ENCODE data around the gene NXN.

Gene NXN

GRCh38 chr17:962670-963069 lies 16.9 kb downstream of the NXN start:
- TF ChIP-seq CTCF (IDR thresholded peaks at IDR 0.05; ENCODE audit: low read depth, low read length, missing control alignments), result no peak
- DNase-seq (ENCODE audit: low read depth), result no peak
- H3K4me3 ChIP-seq (ENCODE audit: low read depth, low read length), result no peak overlapping the region

GRCh38 chr17:962166-962565 lies 17.4 kb downstream of the NXN start:
- TF ChIP-seq CTCF (IDR thresholded peaks at IDR 0.05; ENCODE audit: low read depth, low read length, missing control alignments), result no peak
- no peak for DNase-seq (ENCODE audit: low read depth)
- no peak overlapping the region for H3K4me3 ChIP-seq (ENCODE audit: low read depth, low read length)

- no peak for DNase-seq (ENCODE audit: low read depth)
- TF ChIP-seq CTCF (IDR thresholded peaks at IDR 0.05; ENCODE audit: low read depth, low read length, missing control alignments), result no peak
- H3K4me3 ChIP-seq (ENCODE audit: low read depth, low read length), result no peak overlapping the region
These were observed 20.7 kb downstream of the NXN start for GRCh38 chr17:958712-959451.

GRCh38 chr17:957856-958421 lies 21.6 kb downstream of the NXN start:
- H3K4me3 ChIP-seq (ENCODE audit: low read depth, low read length), result no peak overlapping the region
- TF ChIP-seq CTCF (IDR thresholded peaks at IDR 0.05; ENCODE audit: low read depth, low read length, missing control alignments), result no peak
- no peak for DNase-seq (ENCODE audit: low read depth)

- DNase-seq (ENCODE audit: low read depth), result no peak
- H3K4me3 ChIP-seq (ENCODE audit: low read depth, low read length), result no peak overlapping the region
- no peak for TF ChIP-seq CTCF (IDR thresholded peaks at IDR 0.05; ENCODE audit: low read depth, low read length, missing control alignments)
These were observed 22.7 kb downstream of the NXN start for GRCh38 chr17:956905-957304.

GRCh38 chr17:954431-955164 lies 25.0 kb downstream of the NXN start:
- no peak overlapping the region for H3K4me3 ChIP-seq (ENCODE audit: low read depth, low read length)
- no peak for DNase-seq (ENCODE audit: low read depth)
- no peak for TF ChIP-seq CTCF (IDR thresholded peaks at IDR 0.05; ENCODE audit: low read depth, low read length, missing control alignments)

Data from GM12864 (cell line).